ENCODE results near the gene RNF130.
"Not testable (repeated sequence)": the region's sequence is repeated elsewhere in the genome, so short reads cannot be mapped to it uniquely, and the experiment has no call there.

The RNF130 gene

DNA sequence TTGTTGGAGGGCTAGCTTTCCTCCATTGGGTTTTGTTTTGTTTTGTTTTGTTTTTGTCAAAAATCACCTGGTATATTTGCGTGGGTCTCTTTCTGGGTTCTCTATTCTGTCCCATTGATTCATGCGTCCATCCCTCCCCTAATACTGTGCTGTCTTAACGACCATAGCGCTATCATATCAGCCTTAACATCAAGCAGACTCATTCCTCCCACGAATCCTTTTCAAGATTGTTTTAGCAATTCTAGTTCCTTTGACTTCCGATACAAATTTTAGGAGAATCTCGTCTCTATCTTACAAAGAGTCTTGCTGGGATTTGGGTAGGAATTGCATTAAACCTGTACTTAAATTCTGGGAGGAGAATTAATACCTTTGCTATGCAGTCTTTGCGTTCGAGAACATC, 31.1 kb upstream of the RNF130 start:
- FAIRE-seq: no peak

DNA sequence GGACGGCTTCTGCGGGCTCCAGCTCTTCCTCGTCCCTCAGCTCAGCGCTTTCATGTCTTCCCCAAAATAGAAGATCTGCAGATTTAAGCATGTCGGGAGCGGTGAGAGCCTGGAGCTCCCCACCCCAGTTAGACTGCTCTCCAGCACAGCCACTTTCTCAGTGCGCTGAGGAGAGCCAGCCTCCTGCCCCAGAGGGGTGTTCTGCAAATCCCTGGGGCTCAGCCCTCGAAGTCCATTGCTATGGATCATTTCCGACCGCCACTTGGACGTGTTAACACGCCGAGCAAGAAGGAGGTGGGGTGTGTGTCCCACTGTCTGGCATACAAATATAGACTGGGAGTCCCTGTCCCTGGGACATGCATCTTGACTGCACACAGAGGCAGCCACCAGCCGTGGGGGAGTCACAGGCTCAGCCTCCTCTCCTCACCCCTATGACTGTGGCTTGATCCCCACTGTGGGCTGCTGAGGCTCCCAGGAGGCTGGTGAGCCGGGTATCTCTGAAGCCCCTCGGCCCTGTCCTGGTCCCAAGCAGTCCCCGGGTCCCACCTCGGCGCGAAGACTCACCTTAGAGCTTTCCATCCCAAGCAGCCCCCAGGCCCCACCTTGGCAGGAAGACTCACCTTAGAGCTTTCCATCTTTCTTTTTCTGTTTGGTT, 30.0 kb upstream of the RNF130 start:
- no peak for FAIRE-seq

DNA sequence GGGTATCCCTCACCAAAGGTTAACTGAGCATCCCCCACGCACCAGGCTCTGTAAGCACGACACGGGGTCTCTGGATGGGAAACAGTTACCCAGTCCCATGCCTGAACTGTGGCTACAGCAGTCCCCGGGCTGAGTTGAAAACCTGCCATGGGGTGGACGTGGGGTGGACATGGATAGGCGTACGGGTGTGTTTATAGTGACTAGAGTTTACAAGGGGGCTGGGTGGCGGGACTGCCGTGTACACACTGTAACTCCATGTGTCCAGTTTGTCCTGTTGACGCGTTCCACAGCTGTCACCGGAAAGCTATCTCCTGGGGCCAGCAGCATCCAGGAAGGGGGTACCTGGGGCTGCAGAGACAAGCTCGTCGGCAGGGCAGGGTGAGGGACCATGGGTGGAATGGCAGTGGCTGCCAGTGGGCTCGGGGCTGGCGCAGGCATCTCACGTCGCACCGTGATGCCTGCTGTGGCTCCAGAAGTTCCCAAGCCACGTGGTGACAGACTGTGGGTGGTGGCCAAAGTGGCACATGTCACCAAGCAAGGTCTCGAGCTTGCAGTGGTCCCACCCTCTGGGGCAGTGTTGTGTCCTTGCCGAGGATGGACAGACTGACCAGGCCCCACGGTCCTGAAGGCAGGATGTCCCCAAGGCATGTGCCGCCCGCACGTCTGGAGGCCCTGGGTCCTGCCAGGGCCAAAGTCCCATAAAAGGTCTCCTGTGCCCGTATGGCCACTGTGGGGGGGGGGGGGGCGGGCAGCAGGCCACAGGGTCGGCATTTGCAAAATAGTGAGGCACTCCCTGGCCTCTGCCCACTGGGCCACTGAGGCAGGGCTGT, 29.3 kb upstream of the RNF130 start:
- no peak for FAIRE-seq

DNA sequence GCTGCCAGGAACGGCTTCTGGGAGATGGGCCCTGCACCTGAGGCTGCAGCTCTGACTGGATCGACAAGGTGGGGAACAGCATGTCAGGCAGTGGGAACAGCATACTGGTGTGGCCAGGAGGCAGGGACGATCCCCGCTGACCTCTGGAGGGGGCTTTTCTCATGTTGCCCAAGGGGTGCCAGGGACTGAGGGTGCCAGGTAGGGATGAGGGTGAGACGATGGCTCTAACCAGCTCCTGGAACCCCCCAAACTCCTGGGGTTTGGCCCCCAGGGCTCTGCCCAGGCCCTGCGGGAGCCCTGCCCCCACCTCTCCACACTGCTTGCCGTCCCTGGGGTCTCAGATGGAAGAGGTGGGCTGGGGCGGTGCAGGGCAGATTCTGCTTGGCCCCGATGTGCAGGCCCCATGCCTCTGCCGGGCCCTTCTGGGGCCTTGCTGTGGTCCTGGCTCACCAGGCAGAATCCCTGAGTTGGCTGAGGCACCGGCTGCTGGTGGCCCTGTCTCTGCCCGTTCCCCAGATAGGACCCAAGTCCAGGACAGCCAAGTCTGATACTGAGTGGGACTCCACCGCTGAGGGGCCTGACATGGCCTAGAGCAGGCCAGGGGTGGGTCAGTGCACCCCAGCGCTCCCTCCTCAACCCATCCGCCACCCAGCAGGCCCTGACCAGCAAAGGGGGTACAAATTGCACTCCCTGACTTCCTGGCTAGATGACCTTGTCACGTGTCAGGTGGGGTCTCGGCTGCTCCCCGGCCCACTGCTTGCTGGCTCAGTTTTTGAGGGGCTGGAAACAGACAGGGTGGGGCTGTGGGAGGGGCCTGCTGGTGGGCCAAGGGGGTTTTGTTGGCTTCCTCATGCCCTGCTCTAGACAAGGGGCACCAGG, 28.4 kb upstream of the RNF130 start:
- no peak for FAIRE-seq

DNA sequence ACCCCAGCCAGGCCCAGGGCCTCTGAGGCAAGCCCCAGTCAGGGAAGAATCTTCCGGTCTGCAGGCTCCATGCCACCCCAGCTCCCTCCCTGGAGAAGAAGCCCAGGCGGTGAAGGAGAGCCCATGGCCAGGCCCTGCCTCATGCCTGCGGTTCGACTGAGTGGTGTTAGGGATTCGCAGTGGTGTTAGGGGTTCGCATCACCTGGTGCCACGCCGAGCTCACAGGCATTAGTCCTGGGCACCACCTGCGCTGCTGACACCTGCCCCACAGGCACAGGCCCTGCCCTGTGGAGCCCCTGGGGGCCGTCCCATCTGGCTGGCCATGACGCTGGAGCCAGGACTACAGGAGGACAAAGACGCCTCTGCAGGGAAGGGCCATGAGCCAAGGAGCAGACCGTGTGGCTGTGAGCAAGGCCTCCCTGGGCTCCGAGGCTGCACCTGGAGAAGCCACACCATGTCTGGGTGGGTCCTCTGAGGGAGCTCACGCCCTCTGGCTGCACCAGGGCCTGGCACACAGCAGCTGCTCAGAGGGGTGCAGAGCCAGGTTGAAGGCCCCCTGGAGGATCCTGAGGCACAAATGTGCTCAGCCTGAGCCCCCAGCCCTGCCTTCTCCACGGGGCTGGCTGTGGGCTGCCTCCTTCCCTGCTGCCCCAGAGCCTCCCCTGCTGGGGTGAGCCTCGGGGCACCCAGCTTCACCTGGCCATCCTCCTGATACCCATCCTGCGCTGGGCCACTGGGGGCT, 27.6 kb upstream of the RNF130 start:
- no peak for FAIRE-seq

DNA sequence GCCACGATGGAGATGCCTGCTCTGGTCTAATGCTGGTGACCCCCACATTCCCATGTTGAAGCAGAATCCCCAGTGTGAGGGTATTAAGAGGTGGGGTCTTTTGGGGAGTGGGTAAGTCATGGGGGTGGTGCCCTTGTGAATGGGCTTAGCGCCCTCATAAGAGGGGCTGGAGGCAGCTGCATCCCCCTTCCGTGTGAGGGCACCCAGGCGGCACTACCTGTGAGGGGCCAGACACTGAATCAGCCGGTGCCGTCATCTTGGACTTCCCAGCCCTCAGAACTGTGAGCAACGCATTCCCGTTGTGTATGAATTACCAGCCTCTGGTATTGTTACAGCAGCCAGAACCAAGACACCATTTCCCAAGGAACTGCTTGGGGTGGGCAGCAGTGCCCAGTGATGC, 27.0 kb upstream of the RNF130 start:
- no peak for FAIRE-seq

DNA sequence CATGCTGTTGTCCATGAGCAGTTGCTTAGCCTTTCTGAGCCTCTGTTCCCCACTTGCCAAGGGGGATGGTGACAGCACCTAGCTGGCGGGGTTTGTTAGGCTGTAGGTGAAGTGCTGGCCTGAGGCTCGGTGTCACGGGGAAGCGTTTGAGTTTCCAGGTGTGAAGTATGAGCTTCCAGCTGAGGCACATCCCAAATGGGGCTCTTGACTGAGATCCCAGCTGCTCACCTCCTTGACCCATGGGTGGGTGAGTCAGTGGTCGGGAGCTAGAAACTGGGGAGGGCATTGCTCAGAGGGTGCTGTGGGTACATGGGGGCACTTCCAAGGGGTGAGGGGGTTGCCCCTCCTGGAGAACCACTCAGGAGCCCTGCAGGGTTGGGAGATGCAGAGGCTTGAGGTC, 26.4 kb upstream of the RNF130 start:
- no peak for FAIRE-seq

DNA sequence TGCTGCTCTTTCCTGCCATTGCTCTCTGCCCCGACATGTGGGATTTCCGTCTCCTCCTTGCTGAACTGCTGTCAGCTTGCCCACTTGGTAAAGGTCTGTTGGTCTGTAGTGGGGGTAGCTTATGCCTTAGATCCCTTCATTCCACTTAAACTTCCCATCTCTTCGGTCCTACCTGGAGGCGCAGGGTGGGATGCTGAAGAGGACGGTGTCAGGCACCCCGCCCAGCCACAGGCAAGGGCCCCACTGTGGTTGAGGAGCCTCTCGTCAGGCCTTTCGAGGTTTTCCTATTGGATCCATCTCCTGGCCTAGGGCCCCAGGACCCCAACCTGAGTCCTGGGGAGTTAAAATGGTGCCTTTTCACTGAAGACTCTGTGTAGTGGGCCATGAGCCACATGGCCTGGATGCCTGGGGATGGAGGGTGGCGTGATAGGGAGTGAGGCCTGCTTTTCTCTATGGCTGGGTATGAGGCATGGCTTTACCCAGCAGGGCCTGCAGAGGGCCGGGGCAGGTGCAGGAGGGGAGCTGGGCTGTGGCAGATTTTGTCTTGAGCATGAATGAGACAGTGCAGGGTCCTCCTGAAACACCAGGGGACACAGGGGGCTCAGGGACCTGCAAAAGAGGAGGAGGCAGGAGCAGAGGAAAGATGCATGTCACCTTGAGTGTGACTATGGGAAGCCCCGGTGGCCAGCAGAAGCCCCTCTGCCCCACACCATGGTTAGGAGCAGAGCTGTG, 25.8 kb upstream of the RNF130 start:
- no peak for FAIRE-seq

DNA sequence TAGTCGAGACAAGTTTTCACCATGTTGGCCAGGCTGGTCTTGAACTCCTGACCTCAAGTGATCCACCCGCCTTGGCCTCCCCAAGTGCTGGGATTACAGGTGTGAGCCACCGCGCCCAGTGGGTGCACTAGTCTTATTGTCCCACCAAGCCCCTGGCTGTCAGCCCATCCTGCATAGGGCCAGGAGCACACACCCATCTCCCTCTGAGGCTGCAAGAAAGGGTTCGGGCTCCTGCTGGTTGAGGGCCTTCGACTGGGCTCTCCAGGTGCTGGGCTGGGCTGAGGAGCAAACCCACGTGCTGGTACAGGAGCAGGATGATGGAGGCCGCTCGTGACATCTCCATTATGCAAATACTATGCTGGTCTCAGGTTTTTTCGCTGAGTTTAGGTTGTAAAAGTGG, 25.1 kb upstream of the RNF130 start:
- no peak for FAIRE-seq

DNA sequence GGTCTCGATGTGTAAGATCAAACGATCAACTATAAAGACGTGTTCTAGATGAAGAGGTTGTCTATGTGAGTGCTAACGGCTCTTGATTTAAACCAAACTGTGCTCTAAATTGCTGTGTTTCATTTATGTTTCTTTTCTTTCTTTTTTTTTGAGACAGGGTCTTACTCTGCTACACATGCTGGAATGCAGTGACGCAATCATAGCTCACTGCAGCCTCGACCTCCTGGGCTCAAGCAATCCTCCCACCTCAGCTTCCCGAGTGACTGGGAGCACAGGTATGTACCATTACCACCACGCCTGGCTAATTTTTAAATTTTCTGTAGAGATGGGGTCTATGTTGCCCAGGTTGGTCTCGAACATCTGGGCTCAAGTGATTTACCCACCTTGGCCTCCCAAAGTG, 24.0 kb upstream of the RNF130 start:
- no peak for FAIRE-seq

DNA sequence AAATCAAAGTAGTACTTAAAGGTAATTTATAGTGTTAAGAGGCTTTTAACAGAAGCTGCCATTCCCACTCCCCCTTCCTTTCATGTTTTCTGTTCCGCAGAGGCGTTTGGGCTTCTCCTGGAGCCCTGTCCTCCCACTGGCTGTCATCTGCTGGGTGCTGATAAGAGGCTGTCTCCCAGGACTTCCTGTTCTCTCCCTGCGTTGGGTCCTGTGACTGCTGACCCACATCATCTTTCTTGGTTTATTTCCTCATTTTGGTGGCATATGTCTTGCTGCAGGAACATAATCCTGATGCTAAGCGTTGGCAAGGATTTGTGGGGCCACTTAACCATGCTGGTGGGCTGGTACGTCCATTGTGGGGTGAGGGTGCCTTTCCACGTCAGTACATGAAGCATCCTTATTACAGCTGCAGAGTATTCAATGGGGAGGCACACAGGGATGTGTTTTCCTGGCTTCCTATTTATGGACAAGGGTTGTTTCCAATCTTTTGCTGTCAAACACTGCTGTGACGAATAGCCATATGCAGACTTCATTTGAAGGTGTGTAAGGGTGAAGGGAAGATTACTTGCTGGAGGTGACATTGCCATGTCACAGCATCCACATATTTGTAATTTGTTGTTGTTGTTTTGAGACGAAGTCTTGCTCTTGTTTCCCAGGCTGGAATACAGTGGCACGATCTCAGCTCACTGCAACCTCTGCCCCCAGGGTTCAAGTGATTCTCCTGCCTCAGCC, 22.3 kb upstream of the RNF130 start:
- FAIRE-seq: no peak

DNA sequence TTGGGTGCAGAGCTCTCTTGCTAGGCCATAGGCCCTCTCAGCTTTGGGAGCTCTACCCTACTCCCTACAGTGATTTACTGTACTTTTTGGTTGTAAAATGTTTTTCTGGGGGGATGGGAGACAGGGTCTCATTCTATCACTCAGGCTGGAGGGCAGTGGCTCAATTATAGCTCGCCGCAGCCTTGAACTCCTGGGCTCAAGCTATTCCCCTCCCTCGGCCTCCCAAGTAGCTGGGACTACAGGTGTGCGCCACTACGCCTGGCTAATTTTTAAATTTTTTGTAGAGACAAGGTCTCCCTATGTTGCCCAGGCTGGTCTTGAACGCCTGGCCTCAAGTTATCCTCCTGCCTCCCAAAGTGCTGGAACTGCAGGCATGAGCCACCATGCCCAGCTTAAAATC, 21.7 kb upstream of the RNF130 start:
- FAIRE-seq: no peak

DNA sequence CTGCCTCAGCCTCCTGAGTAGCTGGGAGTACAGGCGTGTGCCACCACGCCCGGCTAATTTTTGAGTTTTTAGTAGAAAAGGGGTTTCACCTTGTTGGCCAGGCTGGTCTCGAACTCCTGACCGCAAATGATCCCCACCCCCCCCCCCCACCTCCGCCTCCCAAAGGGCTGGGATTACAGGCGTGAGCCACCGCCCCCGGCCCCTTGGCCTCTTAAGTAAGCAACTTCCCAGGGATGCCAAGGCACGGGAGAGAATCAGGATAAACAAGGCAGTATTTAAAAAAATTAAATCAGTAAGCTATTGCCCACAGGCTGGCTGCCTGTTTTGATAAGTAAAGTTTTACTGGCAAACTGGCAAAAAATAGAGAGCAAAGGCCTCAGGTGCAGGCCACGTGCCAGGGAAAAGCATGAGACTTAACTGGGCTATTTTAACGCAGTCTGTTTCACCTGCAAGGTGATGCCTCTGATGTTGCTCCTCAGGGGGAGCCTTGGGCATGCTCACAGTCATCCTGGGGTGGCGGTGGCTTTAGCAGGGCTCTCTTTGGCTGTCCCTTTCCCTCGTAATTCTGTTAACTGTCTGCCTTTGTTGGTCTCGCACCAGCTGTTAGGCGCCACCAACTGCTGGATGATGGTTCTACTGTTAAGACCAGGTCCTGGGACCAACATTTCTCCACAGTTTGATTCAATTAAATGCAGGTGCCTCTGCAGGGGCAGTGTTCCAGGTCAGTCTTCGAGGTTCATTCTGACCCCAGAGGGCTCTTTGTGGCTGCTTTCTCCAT, 19.4 kb upstream of the RNF130 start:
- no peak for FAIRE-seq

DNA sequence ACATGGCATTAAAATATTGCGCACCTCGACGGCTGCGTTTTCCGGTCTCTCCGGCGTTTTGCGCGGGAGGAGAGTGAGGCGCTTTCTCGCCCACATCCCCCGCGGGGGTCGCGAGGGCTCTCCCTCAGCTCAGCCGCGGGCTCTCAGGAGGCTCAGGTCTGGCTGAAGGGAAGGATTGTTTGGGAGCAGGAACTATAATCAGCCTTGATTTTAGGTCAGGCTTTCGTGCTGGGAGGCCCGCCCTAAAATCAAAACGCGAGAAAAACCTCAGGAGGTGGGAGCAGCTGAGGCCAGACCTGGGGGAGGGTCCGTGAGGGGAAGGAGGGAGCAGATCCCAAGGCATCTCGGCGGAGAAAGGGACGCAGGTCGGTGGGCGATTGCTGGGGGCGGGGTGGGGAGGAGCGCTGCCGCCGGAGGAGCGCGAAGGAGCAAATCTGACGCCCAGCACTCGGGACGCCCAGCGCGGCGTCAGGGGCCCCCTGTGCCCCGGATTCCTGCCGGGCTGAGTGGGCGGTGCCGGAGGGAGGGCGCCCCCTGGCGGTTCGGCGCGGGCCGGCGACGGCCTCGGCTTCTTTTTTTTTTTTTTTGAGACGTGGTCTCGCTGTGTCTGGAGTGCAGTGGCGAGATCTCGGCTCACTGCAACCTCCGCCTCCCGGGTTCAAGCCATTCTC, 18.7 kb upstream of the RNF130 start:
- no peak for FAIRE-seq

DNA sequence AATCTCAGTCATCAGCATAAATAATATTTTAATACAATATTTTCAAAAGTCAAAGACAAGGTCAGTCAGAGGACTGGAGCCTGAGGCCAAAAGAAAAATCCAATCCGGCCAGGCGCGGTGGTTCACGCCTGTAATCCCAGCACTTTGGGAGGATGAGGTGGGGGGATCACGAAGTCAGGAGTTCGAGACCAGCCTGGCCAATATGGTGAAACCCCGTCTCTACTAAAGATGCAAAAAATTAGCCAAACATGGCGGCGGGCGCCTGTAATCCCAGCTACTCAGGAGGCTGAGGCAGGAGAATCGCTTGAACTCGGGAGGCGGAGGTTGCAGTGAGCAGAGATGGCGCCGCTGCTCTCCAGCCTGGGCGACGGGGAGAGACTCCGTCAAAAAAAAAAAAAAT, 18.1 kb upstream of the RNF130 start:
- not testable (repeated sequence) for FAIRE-seq

DNA sequence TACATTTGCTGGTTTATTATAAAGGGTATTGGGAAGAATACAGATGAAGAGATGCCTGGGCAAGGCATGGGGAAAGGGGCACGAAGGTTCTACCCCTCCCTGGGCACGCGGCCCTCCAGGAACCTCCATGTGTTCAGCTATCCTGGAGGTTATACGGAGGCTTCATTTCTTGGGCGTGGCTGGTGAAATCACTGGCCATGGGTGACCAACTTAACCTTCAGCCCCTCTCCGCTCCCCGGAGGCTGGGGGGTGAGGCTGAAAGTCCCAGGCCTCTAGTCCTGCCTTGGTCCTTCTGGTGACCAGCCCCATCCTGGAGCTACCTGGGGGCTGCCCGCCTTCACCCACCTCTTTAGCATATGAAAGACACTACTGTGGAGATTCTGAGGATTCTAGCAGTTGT, 17.0 kb upstream of the RNF130 start:
- FAIRE-seq: no peak

DNA sequence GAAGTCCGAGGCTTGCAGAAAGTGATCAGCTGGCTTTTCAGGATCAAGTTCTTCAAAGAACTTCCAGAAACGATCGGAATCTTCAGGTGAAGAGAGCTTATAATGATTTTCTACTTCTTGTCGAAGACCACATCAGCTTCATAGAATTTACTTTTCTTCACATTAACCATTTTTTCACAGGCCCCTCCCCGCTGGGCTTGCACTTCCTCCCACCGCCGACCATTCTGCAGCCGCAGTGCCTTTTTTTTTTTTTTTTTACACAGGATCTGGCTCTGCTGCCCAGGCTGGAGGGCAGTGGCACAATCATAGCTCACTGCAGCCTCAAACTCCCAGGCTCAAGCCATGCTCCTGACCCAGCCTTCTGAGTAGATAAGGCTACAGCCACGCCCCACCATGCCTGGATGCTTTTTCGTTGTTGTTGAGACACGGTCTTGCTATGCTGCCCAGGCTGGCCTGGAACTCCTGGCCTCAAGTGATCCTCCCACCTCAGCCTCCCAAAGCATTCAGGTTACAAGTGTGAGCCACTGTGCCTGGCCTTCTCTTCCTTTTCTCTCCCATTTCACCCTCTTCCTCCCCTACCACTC, 15.3 kb upstream of the RNF130 start:
- FAIRE-seq: no peak

DNA sequence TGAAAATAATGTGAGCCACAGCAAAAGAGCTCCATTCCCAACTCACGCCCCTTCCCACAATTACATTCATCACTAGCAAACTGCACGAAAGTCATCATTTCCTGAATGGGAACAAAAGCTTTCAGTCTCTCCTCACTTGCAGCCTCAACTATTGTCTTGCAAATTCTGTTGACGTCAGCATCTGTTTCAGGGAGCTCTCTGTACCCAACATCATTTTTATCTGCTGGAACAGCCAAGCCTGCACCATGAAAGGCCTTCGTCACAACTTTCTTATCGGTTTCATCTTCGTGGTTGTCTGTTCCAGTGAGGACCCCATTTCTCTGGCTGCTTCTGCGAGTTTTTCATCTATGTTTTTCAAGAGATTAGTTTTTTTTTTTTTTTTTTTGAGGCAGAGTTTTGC, 14.3 kb upstream of the RNF130 start:
- no peak for FAIRE-seq

Measured in colon (tissue), 2 donors.